Right lobe of liver (tissue), 4 donors: Measurements from ENCODE around the gene SLC2A14.
"Not testable (repeated sequence)": the region's sequence is repeated elsewhere in the genome, so short reads cannot be mapped to it uniquely, and the experiment has no call there.

Experiments used
- CTCF ChIP-seq, 4 donors: fragments of 200-600 bp in 3 of 4; fragments of 450-650 bp in 1 of 4; IDR thresholded peaks; one replicate each; pipeline versions ENCODE4 v1.5.1 to v1.8.0; 2016 to 2022; ENCODE audit warnings: antibody characterized with exemption in 4 of 4, mild to moderate bottlenecking in 2 of 4
- POLR2A ChIP-seq: fragments of 450-650 bp; IDR thresholded peaks from one replicate; pipeline ENCODE4 v1.6.1; 2017; ENCODE audit warnings: antibody characterized with exemption, mild to moderate bottlenecking
- donor health status: DM: no; HTN: no; CAD: no.
- donor health status: DM: no; HTN: no; CAD: no.
- donor health status: DM: no; HTN: yes; CAD: no.

GRCh38 chr12:7881736-7882120, 9.0 kb upstream of the SLC2A14 start:
- not testable (repeated sequence) for TF ChIP-seq CTCF (IDR thresholded peaks at IDR 0.05); POLR2A
